ENCODE results near the gene SH3GL1.

GRCh38 chr19:4429771-4430171 lies 29.4 kb upstream of the SH3GL1 start:
- TF ChIP-seq CTCF (IDR thresholded peaks at IDR 0.05; ENCODE audit: low read length) (no peak), EZH2 (optimal IDR thresholded peaks at IDR 0.05; ENCODE audit: low read depth, low read length) (no peak)
